ENCODE results near the gene TEAD1. TPM values are rescaled to one million over a fixed set of nuclear protein-coding genes. Genes with fewer than 3 reads are reported as not detected.

The TEAD1 gene
- total RNA-seq, 2 donors from 2014 or later: 47.9 to 87.0 TPM

GRCh38 chr11:12686246-12687060 lies 12.2 kb downstream of the TEAD1 start:
- no peak for TF ChIP-seq POLR2AphosphoS5 (IDR thresholded peaks at IDR 0.05)
- Histone ChIP-seq H3K36me3 (no peaks in the 10 kb centered on the region), H3K27ac (no peak overlapping the region), H3K9me3 (no peaks in the 10 kb centered on the region), H3K4me1 (replicated peaks) (peaks cover 3% of the 10 kb centered on the region), H3K27me3 (replicated peaks; ENCODE audit: insufficient read depth) (no peaks in the 10 kb centered on the region), H3K4me3 (no peak overlapping the region)
- DNase-seq (ENCODE audit: low spot score): no peak
- intact Hi-C loops (cut with DNase I): no loop called here
- 98% methylated on average over 2 of the region's 2 CpGs for WGBS

GRCh38 chr11:12687216-12687623 lies 13.0 kb downstream of the TEAD1 start:
- WGBS: 45% methylated on average over 1 of the region's 1 CpG
- no peak for DNase-seq (ENCODE audit: low spot score)
- intact Hi-C loops (cut with DNase I): no loop called here
- TF ChIP-seq POLR2AphosphoS5 (IDR thresholded peaks at IDR 0.05) (no peak), CTCF (IDR thresholded peaks at IDR 0.05) (no peak), POLR2A (IDR thresholded peaks at IDR 0.05) (no peak)
- Histone ChIP-seq H3K9me3 (no peaks in the 10 kb centered on the region), H3K36me3 (no peaks in the 10 kb centered on the region), H3K4me3 (no peak overlapping the region), H3K27ac (no peak overlapping the region), H3K27me3 (replicated peaks; ENCODE audit: insufficient read depth) (no peaks in the 10 kb centered on the region), H3K4me1 (replicated peaks) (peaks cover 9% of the 10 kb centered on the region)

- Histone ChIP-seq H3K4me1 (replicated peaks) (peaks cover 15% of the 10 kb centered on the region), H3K27me3 (replicated peaks; ENCODE audit: insufficient read depth) (no peaks in the 10 kb centered on the region), H3K9me3 (no peaks in the 10 kb centered on the region), H3K36me3 (no peaks in the 10 kb centered on the region), H3K4me3 (no peak overlapping the region), H3K27ac (no peak overlapping the region)
- intact Hi-C loops (cut with DNase I): no loop called here
- TF ChIP-seq POLR2A (IDR thresholded peaks at IDR 0.05) (no peak), CTCF (IDR thresholded peaks at IDR 0.05) (no peak), POLR2AphosphoS5 (IDR thresholded peaks at IDR 0.05) (no peak)
- 43% methylated on average over 3 of the region's 3 CpGs for WGBS
- DNase-seq (ENCODE audit: low spot score): no peak
Measured at GRCh38 chr11:12687740-12688139, 13.5 kb downstream of the TEAD1 start.

- 62% methylated on average over 3 of the region's 3 CpGs for WGBS
- H3K27ac ChIP-seq: no peak overlapping the region
- H3K9me3 ChIP-seq: no peaks in the 10 kb centered on the region
- H3K27me3 ChIP-seq (replicated peaks; ENCODE audit: insufficient read depth): no peaks in the 10 kb centered on the region
- no peaks in the 10 kb centered on the region for H3K36me3 ChIP-seq
- intact Hi-C loops (cut with DNase I): no loop called here
- no peak overlapping the region for H3K4me3 ChIP-seq
- TF ChIP-seq POLR2AphosphoS5 (IDR thresholded peaks at IDR 0.05): no peak
- no peak for TF ChIP-seq CTCF (IDR thresholded peaks at IDR 0.05)
- no peak for TF ChIP-seq POLR2A (IDR thresholded peaks at IDR 0.05)
- H3K4me1 ChIP-seq (replicated peaks): peaks cover 26% of the 10 kb centered on the region
- DNase-seq (ENCODE audit: low spot score): no peak
Measured at GRCh38 chr11:12689029-12689755, 15.0 kb downstream of the TEAD1 start.

- Histone ChIP-seq H3K4me1 (replicated peaks) (peaks cover 29% of the 10 kb centered on the region), H3K9me3 (no peaks in the 10 kb centered on the region), H3K4me3 (no peak overlapping the region), H3K36me3 (no peaks in the 10 kb centered on the region), H3K27me3 (replicated peaks; ENCODE audit: insufficient read depth) (no peaks in the 10 kb centered on the region), H3K27ac (no peak overlapping the region)
- TF ChIP-seq CTCF (IDR thresholded peaks at IDR 0.05): no peak
- TF ChIP-seq POLR2A (IDR thresholded peaks at IDR 0.05): no peak
- TF ChIP-seq POLR2AphosphoS5 (IDR thresholded peaks at IDR 0.05): no peak
- WGBS: 95% methylated on average over 8 of the region's 8 CpGs
- intact Hi-C loops (cut with DNase I): no loop called here
- DNase-seq (ENCODE audit: low spot score): no peak
Measured at GRCh38 chr11:12690663-12691062, 16.4 kb downstream of the TEAD1 start.
